ENCODE results near the gene MSRB1.

The MSRB1 gene

GRCh38 chr16:1919327-1919998 is 23.5 kb downstream of the MSRB1 start:
- ChIA-PET CTCF (interaction anchor here (0.6 to 1.4 kb wide), 4 partner anchors 10 to 237 kb away, joined by 3 to 6 read pairs (median 6); no protein-coding TSS in a partner anchor), POLR2A (ENCODE audit: low non-redundant PET) (no interaction called here)
- TF ChIP-seq CTCF (conservative IDR thresholded peaks at IDR 0.05; ENCODE audit: low read depth) = no peak
- no peak for DNase-seq (ENCODE audit: low spot score)
- no peak overlapping the region for H3K27ac ChIP-seq

GRCh38 chr16:1918351-1919326 is 24.4 kb downstream of the MSRB1 start, which contains the start of gene HS3ST6:
HS3ST6 (minus strand) TSS chr16:1918415; CDS start chr16:1918323, 92 bp downstream.
- no peak within 1 kb of the TSS for H3K27ac ChIP-seq
- ChIA-PET POLR2A (ENCODE audit: low non-redundant PET) (no interaction called here), CTCF (interaction anchor here (1.4 kb wide), 1 partner anchor 11 kb away, joined by 6 read pairs; no protein-coding TSS in a partner anchor)
- DNase-seq (ENCODE audit: low spot score) = no peak
- no peak for TF ChIP-seq CTCF (conservative IDR thresholded peaks at IDR 0.05; ENCODE audit: low read depth)

GRCh38 chr16:1917665-1918350 is 25.2 kb downstream of the MSRB1 start:
- DNase-seq (ENCODE audit: low spot score) = no peak
- POLR2A ChIA-PET (ENCODE audit: low non-redundant PET) = no interaction called here
- CTCF ChIA-PET = no interaction called here
- H3K27ac ChIP-seq = no peak overlapping the region
- TF ChIP-seq CTCF (conservative IDR thresholded peaks at IDR 0.05; ENCODE audit: low read depth) = no peak

- DNase-seq (ENCODE audit: low spot score) = no peak
- ChIA-PET CTCF (interaction anchor here (0.6 to 1.4 kb wide), 2 partner anchors 13 to 27 kb away, joined by 3 to 4 read pairs; no protein-coding TSS in a partner anchor), POLR2A (ENCODE audit: low non-redundant PET) (no interaction called here)
- TF ChIP-seq CTCF (conservative IDR thresholded peaks at IDR 0.05; ENCODE audit: low read depth) = no peak
- no peak overlapping the region for H3K27ac ChIP-seq
These were observed 25.8 kb downstream of the MSRB1 start for GRCh38 chr16:1917056-1917664.

GRCh38 chr16:1916640-1916990 is 26.4 kb downstream of the MSRB1 start:
- DNase-seq (ENCODE audit: low spot score) = no peak
- ChIA-PET CTCF (interaction anchor here (0.6 to 1.4 kb wide), 3 partner anchors 12 to 28 kb away, joined by 3 to 4 read pairs (median 4); no protein-coding TSS in a partner anchor), POLR2A (ENCODE audit: low non-redundant PET) (no interaction called here)
- H3K27ac ChIP-seq = no peak overlapping the region
- no peak for TF ChIP-seq CTCF (conservative IDR thresholded peaks at IDR 0.05; ENCODE audit: low read depth)
